HEK293 (cell line): ENCODE results near the gene CACNA2D3.
A peak's percentile ranks its signal among the peaks of the same experiment; 100 is the strongest.

Experiments
- CTCF ChIA-PET: fragments of 350-600 bp; formaldehyde crosslinking; extraction: SDS; loops from one replicate; lab custom pipeline; 2021; ENCODE audit warnings: antibody characterized with exemption; lab: Yijun Ruan, JAX
- POLR2A ChIA-PET: fragments of 300-600 bp; formaldehyde crosslinking; extraction: SDS; loops from one replicate; lab custom pipeline; 2020; ENCODE audit warnings: antibody characterized with exemption, inconsistent platforms; lab: Yijun Ruan, JAX
- H3K27ac ChIP-seq: fragments of 200-500 bp; sonication (Bioruptor generic); 2 replicates; pipeline ENCODE4 v1.5.1; 2014; ENCODE audit warnings: low read depth, low read length, control low read depth, inconsistent platforms; ENCODE audit errors: extremely low read depth
- H3K36me3 ChIP-seq, 2 experiments: fragments of 200-500 bp in 1 of 2; sonication (Bioruptor generic) in 1 of 2; 1 replicate in 1 of 2; 2 replicates in 1 of 2; pipeline ENCODE4 v1.5.1; 2014 to 2017; ENCODE audit warnings: inconsistent platforms in 2 of 2, low read length in 2 of 2; ENCODE audit not compliant: control insufficient read depth in 2 of 2, insufficient read depth in 1 of 2
- H3K4me1 ChIP-seq: fragments of 200-500 bp; sonication (Bioruptor generic); 2 replicates; pipeline ENCODE4 v1.5.1; 2014; ENCODE audit warnings: mild to moderate bottlenecking, low read length, inconsistent platforms; ENCODE audit not compliant: control insufficient read depth, insufficient read depth
- H3K4me3 ChIP-seq: 2 replicates; pipeline ENCODE4 v1.5.1; 2011; ENCODE audit warnings: low read depth, mild to moderate bottlenecking, control low read depth, low read length, moderate library complexity
- H3K9me3 ChIP-seq: fragments of 200-500 bp; sonication (Bioruptor generic); 2 replicates; pipeline ENCODE4 v1.5.1; 2014; ENCODE audit warnings: low read depth, low read length, inconsistent platforms; ENCODE audit not compliant: control insufficient read depth, insufficient read depth
- PRDM2 ChIP-seq: fragments of 450-650 bp; formaldehyde crosslinking; IDR thresholded peaks from 2 replicates; pipeline ENCODE4 v1.5.1; 2016; ENCODE audit warnings: missing biosample characterization, missing genetic modification characterization, borderline replicate concordance
- REPIN1 ChIP-seq: fragments of 450-650 bp; formaldehyde crosslinking; IDR thresholded peaks from 2 replicates; pipeline ENCODE4 v1.5.1; 2017; ENCODE audit warnings: missing biosample characterization, missing genetic modification characterization, low read depth
- ZBTB10 ChIP-seq: fragments of 450-650 bp; formaldehyde crosslinking; IDR thresholded peaks from 2 replicates; pipeline ENCODE4 v1.5.1; 2016; ENCODE audit warnings: missing biosample characterization, missing genetic modification characterization
- ZIC2 ChIP-seq: fragments of 450-650 bp; formaldehyde crosslinking; IDR thresholded peaks from 2 replicates; pipeline ENCODE4 v1.5.1; 2016; ENCODE audit warnings: missing biosample characterization, missing genetic modification characterization
- ZNF174 ChIP-seq: fragments of 450-650 bp; formaldehyde crosslinking; IDR thresholded peaks from 2 replicates; pipeline ENCODE4 v1.5.0; 2017; ENCODE audit warnings: missing biosample characterization, mild to moderate bottlenecking, missing genetic modification characterization
- ZNF292 ChIP-seq: fragments of 450-650 bp; formaldehyde crosslinking; IDR thresholded peaks from 2 replicates; pipeline ENCODE4 v1.5.1; 2016; ENCODE audit warnings: low read depth, missing biosample characterization, missing genetic modification characterization, borderline replicate concordance
- ZNF350 ChIP-seq: fragments of 450-650 bp; formaldehyde crosslinking; IDR thresholded peaks from 2 replicates; pipeline ENCODE4 v1.5.0; 2017; ENCODE audit warnings: missing biosample characterization, mild to moderate bottlenecking, missing genetic modification characterization
- ZNF529 ChIP-seq: fragments of 450-650 bp; formaldehyde crosslinking; IDR thresholded peaks from 2 replicates; pipeline ENCODE4 v1.5.1; 2017; ENCODE audit warnings: missing genetic modification characterization, missing biosample characterization; ENCODE audit not compliant: insufficient replicate concordance
- ZNF548 ChIP-seq: fragments of 450-650 bp; formaldehyde crosslinking; IDR thresholded peaks from 2 replicates; pipeline ENCODE4 v1.5.1; 2016; ENCODE audit warnings: missing biosample characterization, missing genetic modification characterization
- ZNF549 ChIP-seq: fragments of 450-650 bp; IDR thresholded peaks from 2 replicates; pipeline ENCODE4 v1.5.1; 2018; ENCODE audit warnings: missing biosample characterization, missing genetic modification characterization, mild to moderate bottlenecking, inconsistent platforms, moderate library complexity
- ZNF555 ChIP-seq: fragments of 450-650 bp; formaldehyde crosslinking; conservative IDR thresholded peaks from 2 replicates; pipeline ENCODE4 v1.5.1; 2017; ENCODE audit warnings: missing biosample characterization, mild to moderate bottlenecking, missing genetic modification characterization, inconsistent platforms
- ZNF600 ChIP-seq: fragments of 450-650 bp; formaldehyde crosslinking; IDR thresholded peaks from 2 replicates; pipeline ENCODE4 v1.5.1; 2016; ENCODE audit warnings: missing biosample characterization, missing genetic modification characterization
- ZNF626 ChIP-seq: fragments of 450-650 bp; sonication (Bioruptor Pico); formaldehyde crosslinking; IDR thresholded peaks from 2 replicates; pipeline ENCODE4 v1.5.1; 2018; ENCODE audit warnings: missing biosample characterization, missing genetic modification characterization, inconsistent platforms
- ZNF830 ChIP-seq: fragments of 450-650 bp; IDR thresholded peaks from 2 replicates; pipeline ENCODE4 v1.5.0; 2018; ENCODE audit warnings: missing biosample characterization, missing genetic modification characterization, low read depth, mild to moderate bottlenecking, moderate library complexity
- TF ChIP-seq, protein P1 (sequence below): fragments of 450-650 bp; formaldehyde crosslinking; IDR thresholded peaks from 2 replicates; pipeline ENCODE4 v1.5.1; 2016; ENCODE audit warnings: missing biosample characterization, missing genetic modification characterization
- TF ChIP-seq, protein P2 (sequence below): fragments of 450-650 bp; formaldehyde crosslinking; IDR thresholded peaks from 2 replicates; pipeline ENCODE4 v1.5.1; 2016; ENCODE audit warnings: missing biosample characterization, missing genetic modification characterization

Gene CACNA2D3

DNA sequence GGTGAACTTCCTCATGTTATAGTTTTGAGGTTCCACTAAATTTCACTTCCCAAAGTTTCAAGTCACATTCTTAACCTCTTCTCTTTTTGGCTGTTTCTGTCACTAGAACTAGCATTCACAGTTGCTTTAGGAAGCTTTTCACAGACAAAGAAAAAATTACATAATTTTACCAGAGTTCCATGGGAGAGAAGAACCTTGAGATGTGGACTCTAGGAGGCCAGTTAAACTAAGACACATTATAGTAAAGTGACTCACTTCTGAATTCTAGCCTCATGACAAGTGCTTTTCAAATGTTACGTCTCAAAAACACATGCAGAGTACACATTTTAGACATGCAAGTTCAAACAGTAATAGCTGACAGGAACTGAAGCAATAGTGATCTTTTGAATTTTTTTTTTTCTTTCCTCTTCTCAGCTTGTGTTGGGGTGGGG is 845.4 kb downstream of the CACNA2D3 start (continued):
- TF ChIP-seq PRDM2 (tag by site-specific recombination): no peak
- TF ChIP-seq ZNF548 (tag by site-specific recombination): no peak
- no peak for TF ChIP-seq ZNF600 (tag by site-specific recombination)
- TF ChIP-seq ZBTB10 (tag by site-specific recombination): no peak
- TF ChIP-seq ZNF549 (tag by site-specific recombination): no peak
- TF ChIP-seq, protein P1, sequence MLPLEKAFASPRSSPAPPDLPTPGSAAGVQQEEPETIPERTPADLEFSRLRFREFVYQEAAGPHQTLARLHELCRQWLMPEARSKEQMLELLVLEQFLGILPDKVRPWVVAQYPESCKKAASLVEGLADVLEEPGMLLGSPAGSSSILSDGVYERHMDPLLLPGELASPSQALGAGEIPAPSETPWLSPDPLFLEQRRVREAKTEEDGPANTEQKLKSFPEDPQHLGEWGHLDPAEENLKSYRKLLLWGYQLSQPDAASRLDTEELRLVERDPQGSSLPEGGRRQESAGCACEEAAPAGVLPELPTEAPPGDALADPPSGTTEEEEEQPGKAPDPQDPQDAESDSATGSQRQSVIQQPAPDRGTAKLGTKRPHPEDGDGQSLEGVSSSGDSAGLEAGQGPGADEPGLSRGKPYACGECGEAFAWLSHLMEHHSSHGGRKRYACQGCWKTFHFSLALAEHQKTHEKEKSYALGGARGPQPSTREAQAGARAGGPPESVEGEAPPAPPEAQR (tag by site-specific recombination): no peak

DNA sequence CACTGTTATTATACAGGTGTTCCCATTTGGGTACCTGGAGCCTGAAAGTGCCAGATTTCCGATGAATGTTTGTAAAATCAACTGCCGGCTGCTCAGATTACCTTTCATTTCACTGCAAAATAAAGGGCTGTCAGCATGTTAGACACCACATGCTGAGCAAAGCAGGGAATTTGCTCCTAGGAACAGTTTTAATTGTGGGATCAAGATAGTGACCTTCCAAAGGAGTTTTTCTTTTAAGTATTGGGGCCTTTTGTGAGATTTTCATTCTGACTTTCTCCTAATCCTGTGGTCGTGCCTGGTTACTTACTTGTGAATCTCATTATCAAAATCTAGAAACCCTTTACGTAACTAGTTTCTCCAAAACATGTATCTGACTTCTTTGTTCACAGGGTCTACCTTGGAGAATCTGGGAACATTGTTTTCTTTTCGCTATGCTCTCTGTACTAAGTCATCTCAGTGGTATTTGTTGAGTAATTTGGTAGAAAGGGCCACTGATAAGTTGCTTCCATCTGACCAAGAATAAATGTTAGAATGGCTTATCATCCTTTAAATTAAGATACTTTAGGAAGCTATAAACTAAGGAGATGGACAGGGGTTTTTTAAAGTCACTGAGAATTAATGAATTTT is 846.3 kb downstream of the CACNA2D3 start:
- no peak overlapping the region for H3K4me3 ChIP-seq

GRCh38 chr3:54969652-54970051 is 847.3 kb downstream of the CACNA2D3 start:
- Histone ChIP-seq H3K36me3 (no peaks in the 10 kb centered on the region), H3K27ac (no peak overlapping the region), H3K4me3 (no peak overlapping the region), H3K4me1 (no peaks in the 10 kb centered on the region), H3K9me3 (no peaks in the 10 kb centered on the region)
- TF ChIP-seq ZNF292 (no peak), ZNF555 (tag by site-specific recombination) (no peak), ZIC2 (tag by site-specific recombination) (peak; percentile 58)
- POLR2A ChIA-PET: interaction anchor here (0.7 kb wide), 1 partner anchor 73 kb away, joined by 3 read pairs; no protein-coding TSS in a partner anchor
- CTCF ChIA-PET: interaction anchor here (0.6 to 0.7 kb wide), 2 partner anchors 18 to 150 kb away, joined by 3 to 5 read pairs; no protein-coding TSS in a partner anchor

More for the DNA sequence above, 846.3 kb downstream of the CACNA2D3 start:
- POLR2A ChIA-PET: no interaction called here
- Histone ChIP-seq H3K36me3 (no peaks in the 10 kb centered on the region), H3K27ac (no peak overlapping the region), H3K9me3 (no peaks in the 10 kb centered on the region)
- CTCF ChIA-PET: no interaction called here
- TF ChIP-seq ZNF350 (tag by site-specific recombination): no peak
- no peak for TF ChIP-seq REPIN1
- TF ChIP-seq, protein P2, sequence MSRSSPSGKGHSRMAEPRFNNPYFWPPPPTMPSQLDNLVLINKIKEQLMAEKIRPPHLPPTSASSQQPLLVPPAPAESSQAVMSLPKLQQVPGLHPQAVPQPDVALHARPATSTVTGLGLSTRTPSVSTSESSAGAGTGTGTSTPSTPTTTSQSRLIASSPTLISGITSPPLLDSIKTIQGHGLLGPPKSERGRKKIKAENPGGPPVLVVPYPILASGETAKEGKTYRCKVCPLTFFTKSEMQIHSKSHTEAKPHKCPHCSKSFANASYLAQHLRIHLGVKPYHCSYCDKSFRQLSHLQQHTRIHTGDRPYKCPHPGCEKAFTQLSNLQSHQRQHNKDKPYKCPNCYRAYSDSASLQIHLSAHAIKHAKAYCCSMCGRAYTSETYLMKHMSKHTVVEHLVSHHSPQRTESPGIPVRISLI (tag by site-specific recombination): no peak
- no peak for TF ChIP-seq ZNF174 (tag by site-specific recombination)
- no peak for TF ChIP-seq ZNF626 (tag by site-specific recombination)
- no peak for TF ChIP-seq ZNF830 (tag by site-specific recombination)
- no peak for TF ChIP-seq ZNF529 (tag by site-specific recombination)
- TF ChIP-seq, all 188 proteins: peak for 0
- no peaks in the 10 kb centered on the region for H3K4me1 ChIP-seq
